ENCODE data around the gene KLHL34.

Gene KLHL34, protein sequence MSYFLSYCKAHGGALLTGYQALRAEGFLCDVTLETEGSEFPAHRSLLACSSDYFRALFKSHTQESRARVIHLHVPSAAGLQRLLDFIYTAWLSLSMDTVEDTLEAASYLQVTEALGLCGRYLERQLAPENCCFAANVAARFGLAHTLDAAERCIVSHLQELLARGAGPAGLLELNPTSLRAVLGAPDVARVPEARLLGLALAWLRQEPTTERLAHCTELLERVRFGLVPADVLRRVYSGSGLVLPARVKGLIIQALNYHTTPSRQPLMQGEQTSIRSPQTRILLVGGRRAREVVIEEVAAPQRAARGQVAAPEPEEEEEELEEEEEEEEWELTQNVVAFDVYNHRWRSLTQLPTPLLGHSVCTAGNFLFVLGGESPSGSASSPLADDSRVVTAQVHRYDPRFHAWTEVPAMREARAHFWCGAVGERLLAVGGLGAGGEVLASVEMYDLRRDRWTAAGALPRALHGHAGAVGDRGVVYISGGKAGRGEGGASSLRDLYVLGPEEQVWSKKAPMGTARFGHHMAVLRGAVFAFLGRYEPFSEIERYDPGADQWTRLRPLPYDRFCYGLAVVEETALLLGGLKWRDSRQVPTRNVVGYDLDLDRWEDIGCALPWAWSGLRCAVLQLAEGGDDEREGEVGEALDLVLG

GRCh38 chrX:21658152-21658737 lies at the start of gene KLHL34:
KLHL34 (minus strand) TSS chrX:21658330; CDS start chrX:21657788, 542 bp downstream.
- no peak for DNase-seq

- no peak for DNase-seq
These were observed 47.1 kb upstream of the KLHL34 start for GRCh38 chrX:21705225-21705624.

DNA sequence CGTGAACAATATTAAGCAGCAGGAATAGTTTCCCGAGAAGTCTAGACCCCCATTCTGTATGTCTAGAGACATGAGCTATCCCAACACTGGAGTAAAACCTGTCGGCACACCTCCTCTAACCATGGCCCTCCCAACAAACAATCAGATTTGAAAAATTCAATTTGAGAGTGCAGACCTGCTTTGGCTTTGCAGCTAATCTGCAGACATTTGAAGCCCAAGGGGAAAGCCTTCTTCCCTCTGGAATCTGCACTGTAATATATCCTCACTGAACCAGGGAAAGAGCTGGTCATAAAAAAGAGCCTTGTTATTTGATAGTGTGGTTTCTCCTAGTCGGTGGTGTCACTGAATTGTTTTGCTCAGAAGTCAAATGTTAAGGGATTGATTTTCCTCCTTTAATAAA lies 44.6 kb upstream of the KLHL34 start:
- no peak for DNase-seq

DNA sequence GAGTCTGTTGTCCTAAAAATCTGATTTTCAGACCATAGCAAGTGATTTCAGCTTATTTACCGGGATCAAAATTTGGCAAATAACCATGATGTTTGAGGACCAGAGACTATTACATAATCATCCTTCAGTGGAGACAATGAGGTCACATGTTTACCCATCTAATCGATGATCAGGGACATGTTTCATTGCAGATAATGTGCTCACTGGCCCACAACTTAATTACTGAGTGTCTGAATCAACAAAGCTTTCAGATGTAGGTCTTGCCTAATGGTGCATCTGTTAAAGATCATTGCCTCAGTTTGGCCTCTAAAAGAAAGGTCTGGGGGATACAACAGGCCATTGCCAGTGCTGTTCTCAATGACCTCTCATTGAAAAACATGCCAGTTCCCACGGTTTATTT lies 42.8 kb upstream of the KLHL34 start:
- DNase-seq: no peak

GRCh38 chrX:21700275-21700674 lies 42.1 kb upstream of the KLHL34 start:
- DNase-seq: no peak

GRCh38 chrX:21699136-21699535 lies 41.0 kb upstream of the KLHL34 start:
- no peak for DNase-seq

DNA sequence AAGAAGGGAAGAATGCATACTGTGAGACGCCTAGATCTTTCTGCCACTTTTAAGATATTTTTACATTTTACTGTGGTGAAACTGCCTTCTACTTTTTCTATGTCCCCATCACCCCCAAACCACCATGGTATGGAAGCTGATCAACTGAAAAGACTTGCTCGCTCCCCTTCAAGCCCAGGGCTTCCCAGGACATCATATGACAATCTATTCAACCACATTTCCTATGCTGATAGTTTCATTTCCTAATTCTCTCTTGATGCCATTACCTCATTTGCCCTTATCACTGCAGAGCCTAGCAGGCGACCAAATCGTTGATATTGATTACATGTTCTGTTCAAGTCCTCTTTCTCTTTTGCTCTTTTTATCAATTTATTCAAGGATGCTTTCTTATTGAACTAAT lies 40.1 kb upstream of the KLHL34 start:
- DNase-seq: no peak

- DNase-seq: no peak
These were observed 33.4 kb upstream of the KLHL34 start for GRCh38 chrX:21691512-21692018.

DNA sequence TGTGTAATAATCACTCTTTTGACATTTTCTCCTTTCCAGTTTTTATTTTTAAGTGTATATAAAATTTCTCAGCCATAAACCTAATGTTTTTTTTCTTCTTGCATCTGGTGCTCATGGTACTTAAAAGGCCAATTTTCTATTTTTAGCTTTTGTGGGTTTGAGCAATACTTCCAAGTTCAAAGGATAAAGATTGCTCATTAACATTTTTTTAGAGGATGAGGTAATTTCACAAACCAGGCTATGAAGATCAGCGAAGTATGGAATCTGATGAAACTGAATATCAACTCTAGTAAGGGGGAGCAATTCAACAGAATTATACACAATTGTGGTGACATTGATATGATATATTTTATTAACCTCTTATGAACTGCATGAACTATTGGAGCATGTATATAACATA lies 25.8 kb upstream of the KLHL34 start:
- no peak for DNase-seq

DNA sequence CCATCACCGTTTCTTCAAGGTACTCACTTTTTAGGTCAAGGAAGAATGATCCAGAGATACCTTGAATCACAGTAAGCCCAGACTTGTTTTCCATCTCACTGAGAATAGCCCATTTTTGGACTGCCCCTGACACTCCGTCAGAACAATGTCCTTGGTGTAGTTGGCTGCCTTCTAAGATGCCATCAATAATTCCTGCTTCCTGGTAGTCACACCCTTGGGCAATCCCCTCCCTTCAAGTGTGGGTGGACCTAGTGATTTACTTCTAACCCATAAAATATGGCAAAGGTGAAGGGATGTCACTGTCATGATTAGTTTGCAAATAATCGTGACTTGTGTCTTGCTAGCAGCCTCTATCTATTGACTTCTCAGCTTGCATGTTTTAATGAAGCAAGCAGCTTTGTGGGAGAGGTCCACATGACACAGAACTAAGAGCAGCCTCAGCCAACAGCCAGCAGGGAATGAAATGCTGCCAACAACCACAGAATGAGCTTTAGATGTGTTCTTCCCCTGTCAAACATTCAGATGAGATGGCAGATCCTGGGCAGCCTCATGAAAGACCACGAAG lies 20.0 kb upstream of the KLHL34 start:
- DNase-seq: no peak

GRCh38 chrX:21675931-21676330 lies 17.8 kb upstream of the KLHL34 start:
- no peak for DNase-seq

GRCh38 chrX:21674430-21675186 lies 16.5 kb upstream of the KLHL34 start:
- no peak for DNase-seq

GRCh38 chrX:21666679-21667078 lies 8.5 kb upstream of the KLHL34 start:
- no peak for DNase-seq

DNA sequence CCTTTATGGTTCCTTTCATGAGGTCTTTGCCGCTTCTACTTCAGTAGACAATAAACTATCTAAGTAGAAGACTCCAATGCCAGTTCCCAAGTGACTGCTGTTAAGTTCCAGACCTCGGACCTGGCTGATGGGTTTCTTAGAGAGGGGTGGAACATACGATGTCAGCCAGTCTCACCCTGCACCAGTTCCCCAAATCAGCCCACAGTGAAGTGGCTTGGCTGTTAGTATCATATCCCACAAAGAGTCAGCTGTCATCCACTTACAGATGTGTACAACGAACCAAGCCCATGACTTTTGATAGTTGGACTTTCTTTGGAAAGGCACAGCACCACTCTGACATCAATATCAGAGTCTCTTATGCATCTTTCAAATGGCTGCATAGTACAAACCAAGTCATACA lies 8.1 kb upstream of the KLHL34 start:
- no peak for DNase-seq

DNA sequence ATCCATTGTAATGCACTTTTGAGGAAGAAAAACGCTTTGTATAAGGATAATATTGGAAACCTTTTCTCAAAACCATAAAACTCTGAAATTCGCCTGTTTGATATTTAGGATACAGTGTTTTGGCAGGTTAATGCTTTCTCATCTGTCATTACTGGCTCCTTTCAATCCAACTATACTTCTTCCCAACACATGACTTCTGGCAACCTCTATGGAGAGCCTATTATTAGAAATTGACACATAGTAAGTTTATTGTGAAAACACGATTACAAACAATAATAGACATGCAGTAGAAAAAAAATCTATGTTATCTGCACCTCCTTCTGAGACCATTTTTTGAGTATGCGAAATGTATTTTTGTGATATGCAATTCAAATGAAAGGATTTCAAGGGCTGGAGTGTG lies 4.6 kb upstream of the KLHL34 start:
- no peak for DNase-seq

- no peak for DNase-seq
These were observed 3.2 kb upstream of the KLHL34 start for GRCh38 chrX:21661316-21661715.

- DNase-seq: no peak
These were observed 2.0 kb upstream of the KLHL34 start for GRCh38 chrX:21660156-21660555.

- no peak for DNase-seq
These were observed 1.2 kb upstream of the KLHL34 start for GRCh38 chrX:21659320-21659719.

DNA sequence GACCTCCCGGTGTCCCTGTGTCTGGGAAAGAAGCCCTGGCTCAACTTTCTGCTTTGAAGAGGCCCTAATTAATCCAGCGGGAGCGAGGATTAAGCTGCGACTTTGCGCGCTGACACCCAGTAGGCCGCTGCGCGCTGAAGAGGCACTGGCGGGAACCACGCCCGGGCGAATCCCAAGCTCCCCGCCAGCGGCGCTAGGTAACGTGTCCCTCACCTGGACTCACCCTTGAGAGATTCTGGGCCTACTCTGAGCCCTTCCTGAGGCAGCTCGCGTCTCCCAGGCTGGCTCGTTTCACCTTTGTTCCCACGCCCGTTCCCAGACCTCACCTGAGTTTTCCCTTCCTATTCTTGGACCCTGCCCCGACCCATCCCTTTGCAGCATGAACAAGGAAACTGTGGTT lies 616 bp upstream of the KLHL34 start:
- no peak for DNase-seq

- DNase-seq: no peak
These were observed 595 bp downstream of the KLHL34 start for GRCh38 chrX:21657318-21658151.

- DNase-seq: no peak
These were observed 1.4 kb downstream of the KLHL34 start for GRCh38 chrX:21656587-21657317.

All from hematopoietic multipotent progenitor cell treated with erythropoietin and hydrocortisone succinate and interleukin-3 and kit ligand, for 8 days (in vitro differentiated cells).